Suppressor macrophage treated with lipopolysaccharide for 4 hours (primary cell): ENCODE measurements around the gene TEX19.
A peak's percentile ranks its signal among the peaks of the same experiment; 100 is the strongest.

Experiments used
- DNase-seq: peaks from one replicate; pipeline ENCODE4 v3.0.0-alpha.2; 2020

TEX19 gene

DNA sequence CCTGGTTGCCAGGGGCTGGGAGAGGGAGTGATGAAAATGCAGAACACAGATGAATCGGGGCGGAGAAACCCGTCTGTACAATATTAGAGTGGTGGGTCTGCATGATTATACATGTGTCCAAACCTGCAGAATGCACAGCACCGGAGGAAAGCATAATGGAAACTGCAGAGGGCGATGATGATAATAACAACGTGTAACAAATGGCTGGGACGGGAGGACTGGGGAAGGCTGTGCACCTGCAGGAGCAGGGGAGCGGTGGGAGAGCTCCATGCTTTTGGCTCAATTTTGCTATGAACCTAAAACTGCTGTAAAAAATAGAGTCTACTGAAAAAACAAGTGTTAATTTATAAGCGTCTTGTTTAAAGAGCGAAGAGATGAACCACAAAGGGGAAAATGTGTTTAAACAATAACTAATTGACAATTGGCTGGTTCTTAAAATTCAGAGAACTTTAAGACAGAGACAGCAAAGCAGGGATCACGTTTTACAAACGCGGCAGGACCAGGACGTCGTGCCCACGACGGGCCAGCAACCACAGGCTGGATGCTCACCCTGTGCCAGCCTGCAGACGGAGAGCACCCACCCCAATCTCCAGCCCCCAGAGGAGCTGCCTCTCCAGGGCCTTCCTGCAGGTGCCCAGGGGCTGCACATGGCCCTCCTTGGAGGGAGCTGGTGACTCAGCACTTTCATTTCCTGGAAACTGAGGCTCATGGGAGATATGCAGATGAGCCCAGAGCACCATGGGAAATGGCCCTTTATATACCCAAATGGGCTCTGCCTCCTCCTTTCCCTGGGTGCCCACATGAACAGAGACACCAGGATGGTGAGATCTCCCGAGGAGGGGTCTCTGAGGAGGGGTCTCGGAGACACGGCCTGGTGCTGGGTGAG lies at the start of gene TEX19:
Gene TEX19, plus strand, starts transcription at position 783 of the 886 bp plus-strand sequence. CDS start 2,904 bp downstream, outside the sequence.
- DNase-seq, result no peak

DNA sequence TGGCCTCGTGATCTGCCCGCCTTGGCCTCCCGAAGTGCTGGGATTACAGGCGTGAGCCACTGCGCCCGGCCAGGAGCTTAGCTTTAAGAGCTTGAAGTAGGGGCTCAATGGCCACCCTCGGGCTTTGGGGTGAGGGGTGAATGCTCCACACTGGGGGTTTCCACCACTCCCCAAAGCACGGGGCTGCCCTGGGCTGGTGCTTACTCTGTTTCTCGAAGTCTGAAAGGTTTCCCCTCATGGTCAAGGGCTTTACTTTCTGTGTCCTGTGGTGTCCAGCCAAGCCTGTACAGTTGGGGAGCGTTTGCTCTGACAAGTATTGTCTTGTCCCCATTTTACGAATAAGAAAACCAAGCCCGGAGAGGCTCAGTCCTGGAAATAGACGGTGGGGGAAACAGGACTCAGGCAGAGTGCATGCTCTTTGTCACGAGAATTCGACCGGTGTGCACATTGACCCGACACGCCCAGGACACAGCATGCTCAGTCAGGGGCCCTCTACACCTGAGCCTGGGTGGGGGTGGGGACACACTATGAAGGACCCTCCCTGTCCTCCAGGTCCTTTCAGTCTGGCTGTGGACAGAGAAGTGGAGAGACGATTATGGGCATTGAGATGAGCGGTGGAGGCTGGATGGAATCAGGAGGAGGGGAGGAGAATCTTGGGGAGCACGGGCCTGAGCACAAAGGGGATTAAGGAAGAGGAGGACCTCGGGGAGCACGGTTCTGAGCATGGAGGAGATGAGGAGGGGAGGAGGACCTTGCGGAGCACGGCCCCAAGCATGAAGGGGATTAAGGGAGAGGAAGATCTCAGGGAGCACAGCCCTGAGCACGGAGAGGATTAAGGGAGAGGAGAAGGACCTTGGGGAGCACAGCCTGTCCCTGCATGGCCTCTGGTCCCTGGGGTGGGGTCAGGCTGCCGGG lies 49.1 kb upstream of the TEX19 start:
- no peak for DNase-seq

DNA sequence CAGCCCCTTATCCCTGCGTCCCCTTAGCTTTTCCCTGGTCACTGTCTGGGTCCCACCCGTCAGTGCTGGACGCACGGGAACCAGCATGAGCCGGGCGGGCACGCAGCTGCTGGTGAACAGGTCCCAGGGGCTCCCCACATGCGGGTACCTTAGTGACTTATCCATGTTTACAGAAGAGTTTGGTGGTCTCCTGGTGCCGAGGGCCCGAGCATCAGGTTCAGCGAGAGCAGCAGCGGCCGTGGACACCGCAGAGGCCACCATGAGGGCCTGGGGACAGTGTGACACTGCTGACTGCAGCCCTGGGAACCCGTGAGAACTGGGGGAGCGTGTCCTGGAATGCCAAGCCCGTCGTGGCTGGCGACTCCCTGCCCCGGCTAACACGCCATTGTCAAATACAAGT lies 48.2 kb upstream of the TEX19 start:
- no peak for DNase-seq

DNA sequence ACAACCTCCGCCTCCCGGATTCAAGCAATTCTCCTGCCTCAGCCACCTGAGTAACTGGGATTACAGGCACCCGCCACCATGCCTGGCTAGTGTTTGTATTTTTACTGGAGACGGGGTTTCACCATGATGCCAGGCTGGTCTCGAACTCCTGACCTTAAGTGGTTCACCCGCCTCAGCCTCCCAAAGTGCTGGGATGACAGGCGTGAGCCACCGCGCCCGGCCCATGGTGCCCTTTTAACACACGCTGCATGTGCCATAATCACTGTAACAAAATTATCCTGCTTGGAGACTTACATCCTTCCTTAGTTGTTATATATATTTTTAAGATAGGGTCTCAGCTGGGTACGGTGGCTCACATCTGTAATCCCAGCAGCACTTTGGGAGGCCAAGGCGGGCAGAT lies 47.1 kb upstream of the TEX19 start:
- no peak for DNase-seq

DNA sequence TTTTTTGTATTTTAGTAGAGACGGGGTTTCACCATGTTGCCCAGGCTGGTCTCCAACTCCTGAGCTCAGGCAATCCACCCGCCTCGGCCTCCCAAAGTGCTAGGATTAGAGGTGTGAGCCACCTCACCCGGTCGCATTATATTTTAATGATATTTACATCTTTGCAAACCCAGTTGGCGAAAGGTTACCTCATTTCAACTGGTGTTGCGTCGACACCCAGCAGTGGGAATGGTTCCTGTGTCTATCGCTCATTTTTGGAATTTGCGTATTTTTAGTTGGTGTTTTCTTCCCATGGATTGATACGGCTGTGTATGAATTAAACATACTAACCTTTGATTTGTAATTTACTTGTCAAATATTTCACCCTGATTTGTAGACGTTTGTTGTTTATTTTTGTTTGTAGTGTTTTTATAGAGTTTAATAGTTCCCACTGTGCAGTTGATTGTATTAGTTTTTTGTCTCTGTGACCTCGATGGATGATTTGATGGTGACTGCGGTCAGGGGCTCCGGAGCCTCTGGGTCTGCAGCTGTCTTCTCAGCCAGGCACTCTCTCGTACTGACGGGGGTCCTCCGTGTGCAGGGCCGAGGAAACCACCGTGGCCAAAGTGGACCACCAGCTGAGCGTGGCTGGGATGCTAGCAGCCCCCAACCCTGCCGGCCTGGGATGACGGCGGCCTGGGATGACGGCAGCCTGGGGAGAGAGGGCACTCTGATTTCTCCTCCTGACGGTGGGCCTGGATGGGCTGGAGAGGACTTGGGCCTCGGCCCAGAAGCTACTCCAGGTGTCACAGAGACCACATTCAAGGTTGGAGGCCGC lies 45.6 kb upstream of the TEX19 start:
- DNase-seq, result no peak

DNA sequence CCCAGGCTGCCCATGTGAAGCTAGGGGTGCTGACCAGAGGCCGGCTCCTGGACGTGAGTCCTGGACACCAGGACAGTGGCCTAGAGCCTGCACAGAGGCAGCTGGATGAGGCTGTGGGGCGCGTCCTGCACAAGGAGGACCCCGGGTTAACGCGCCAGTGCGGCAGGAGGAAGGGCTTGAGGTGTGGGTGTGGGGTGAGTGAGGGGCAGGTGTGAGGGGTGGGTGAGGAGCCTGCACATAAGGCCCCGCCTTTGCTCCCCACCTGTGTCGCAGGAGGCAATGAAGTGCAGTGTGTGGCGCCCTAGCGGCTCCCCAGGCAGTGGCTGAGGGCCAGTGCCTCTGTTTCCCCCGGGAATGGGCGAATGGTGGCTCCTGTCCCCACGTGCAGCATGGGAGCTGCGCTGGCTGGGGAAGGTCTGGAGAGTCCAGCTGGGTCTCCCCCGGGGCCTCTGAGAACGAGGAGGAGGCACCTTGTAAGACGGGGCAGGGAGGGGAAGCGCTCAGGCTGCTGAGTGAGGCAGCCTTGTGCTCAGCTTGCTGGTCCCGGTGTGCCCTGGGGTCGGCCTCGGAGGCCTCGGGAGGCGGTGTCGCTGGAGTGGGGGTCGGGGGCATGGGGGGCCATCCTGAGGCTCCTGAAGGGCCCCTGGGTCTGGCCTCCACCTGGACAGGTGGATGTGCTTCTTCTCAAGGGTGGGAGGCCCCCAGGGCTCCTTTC lies 44.9 kb upstream of the TEX19 start:
- DNase-seq, result no peak

DNA sequence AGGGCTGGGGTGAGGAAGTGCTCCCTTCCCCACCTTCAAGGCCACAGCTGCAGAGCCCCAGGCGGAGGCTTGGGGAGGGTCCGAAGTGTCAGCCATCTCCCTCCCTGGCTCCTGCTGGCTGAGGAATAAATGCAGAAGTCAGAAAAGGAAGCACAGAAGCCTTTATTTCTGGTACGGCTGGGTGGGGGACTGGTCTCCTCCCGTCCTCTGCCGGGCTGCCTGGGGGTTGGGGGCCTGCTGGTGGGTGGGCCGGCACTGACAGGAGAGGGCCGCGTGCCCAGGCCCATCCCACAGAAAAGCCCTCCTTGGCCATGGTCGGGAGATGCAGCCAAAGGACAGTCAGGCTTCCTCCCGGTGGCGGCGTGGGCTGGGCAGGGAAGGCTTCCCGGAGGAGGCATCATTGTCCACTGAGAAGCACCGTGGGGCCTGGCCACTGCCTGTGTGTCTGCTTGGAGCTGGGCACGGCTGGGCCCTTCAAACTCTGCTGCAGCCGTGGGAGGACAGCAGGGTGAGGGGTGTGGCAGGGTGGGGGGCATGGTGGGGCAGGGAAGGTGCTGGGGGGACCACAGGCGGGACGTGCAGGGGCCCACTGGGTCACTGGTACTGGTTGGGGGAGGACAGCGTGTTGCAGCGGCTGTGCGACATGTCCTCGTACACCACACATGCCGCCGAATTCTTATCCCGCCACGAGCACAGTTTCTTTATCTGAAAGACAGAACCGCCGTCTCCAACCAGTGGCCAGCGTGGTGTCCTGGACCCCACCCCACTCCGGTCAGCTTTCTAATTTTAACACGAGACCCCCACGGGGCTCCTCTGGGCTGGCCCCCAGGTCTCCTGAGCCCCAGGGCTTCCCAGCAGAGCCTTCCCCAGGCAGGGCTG lies 44.1 kb upstream of the TEX19 start:
- DNase-seq, result peak; percentile 39

- DNase-seq, result peak; percentile 24
Observed at GRCh38 chr17:82315703-82316358, 43.2 kb upstream of the TEX19 start.

DNA sequence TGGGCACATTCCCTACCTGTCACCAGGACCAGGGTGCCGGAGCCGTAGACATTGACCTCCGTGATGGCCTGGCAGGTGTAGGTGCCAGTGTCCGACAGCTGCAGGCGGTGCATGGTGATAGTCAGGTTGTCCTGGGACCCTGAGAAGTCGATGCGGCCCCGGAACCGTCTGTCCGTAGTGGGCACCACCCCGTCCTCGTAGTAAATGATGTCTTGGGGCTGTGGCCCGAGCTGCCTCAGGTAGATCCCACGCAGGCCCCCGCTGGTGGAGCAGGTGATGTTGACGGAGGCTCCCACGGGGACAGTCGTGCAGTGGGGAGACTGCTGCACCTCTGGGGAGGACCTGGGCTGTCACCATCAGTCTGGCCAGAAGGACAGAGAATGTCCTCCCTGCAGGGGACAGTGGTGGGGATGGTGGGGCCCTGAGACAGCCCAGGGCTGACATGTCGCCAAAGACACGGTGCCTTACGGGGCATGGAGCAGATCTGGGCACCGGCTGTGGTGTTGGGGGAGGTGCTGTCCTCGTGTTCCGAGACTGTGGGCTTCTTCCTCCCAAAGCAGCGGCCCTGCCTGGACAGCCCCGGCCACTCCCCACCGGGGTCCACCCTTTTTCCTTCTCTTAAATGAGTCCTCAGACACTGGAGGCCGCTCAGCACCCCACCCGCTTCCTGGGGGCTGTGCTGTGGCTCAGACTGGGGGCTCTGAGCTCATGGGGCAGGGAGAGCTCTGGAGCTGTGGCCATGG lies 42.2 kb upstream of the TEX19 start:
- no peak for DNase-seq

- DNase-seq, result no peak
Observed at GRCh38 chr17:82317394-82318168, 41.5 kb upstream of the TEX19 start, which contains the start of gene CD7. Gene CD7, minus strand, starts transcription at chr17:82317608. Its CDS starts 113 bp downstream, at chr17:82317495.

DNA sequence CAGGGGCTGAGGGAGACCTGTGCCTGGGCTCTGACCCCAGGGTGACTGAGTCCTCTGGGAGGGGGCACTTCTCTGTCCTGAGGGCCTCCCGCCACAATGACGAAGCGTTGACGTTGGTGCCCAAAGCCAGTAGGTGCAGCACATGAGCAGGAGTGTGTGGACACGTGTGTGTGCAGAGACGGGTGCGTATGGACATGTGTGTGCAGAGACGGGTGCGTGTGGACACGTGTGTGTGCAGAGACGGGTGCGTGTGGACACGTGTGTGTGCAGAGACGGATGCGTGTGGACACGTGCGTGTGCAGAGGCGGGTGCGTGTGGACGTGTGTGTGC lies 40.9 kb upstream of the TEX19 start:
- DNase-seq, result no peak

DNA sequence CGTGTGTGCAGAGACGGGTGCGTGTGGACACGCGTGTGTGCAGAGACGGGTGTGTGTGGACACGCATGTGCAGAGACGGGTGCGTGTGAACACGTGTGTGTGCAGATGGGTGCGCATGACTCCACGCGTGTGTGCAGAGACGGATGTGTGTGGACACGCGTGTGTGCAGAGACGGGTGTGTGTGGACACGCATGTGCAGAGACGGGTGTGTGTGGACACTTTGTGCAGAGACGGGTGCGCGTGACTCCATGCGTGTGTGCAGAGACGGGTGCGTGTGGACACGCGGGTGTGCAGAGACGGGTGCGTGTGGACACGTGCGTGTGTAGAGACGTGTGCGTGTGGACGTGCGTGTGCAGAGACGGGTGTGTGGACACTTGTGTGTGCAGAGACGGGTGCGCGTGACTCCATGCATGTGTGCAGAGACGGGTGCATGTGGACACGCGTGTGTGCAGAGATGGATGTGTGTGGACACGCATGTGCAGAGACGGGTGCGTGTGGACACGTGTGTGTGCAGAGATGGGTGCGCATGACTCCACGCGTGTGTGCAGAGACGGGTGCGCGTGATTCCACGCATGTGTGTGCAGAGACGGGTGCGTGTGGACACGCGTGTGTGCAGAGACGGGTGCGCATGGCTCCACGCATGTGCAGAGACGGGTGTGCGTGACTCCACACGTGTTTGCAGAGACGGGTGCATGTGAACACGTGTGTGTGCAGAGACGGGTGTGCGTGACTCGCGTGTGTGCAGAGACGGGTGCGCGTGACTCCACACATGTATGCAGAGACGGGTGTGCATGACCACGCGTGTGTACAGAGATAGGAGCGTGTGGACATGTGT lies 40.1 kb upstream of the TEX19 start:
- DNase-seq, result no peak

GRCh38 chr17:82319619-82320062 lies 39.4 kb upstream of the TEX19 start:
- no peak for DNase-seq

DNA sequence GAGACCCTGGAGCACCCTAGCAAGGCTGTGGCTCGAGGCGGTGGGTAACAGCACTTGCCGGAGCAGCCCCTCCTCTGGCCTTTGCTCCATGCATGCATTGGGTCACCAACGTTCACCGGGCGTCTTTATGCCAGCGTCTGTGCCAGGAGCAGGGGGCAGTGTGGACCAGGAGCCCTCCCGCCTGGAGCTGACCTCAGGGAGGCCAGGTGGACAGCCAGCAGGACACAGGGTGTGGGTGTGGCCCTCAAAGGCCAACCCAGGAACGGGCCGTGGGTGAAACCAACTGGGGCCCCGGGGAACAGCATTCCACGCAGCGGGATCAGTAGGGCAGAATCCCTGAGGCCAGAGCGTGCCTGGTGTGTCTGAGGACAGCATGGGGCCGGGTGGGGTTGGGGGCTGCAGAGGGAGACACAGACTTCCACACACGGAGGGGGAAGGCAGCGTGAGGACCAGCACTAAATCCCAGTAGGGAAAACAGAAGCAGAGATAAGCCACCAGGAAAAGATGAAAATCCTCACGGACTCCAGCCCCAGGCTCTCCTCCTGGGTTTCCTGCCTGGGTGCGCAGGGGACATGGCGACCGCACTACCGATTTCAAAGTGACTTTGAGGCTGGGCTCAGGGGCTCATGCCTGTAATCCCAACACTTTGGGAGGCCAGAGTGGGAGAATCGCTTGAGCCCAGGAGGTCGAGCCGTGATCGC lies 38.8 kb upstream of the TEX19 start:
- no peak for DNase-seq

DNA sequence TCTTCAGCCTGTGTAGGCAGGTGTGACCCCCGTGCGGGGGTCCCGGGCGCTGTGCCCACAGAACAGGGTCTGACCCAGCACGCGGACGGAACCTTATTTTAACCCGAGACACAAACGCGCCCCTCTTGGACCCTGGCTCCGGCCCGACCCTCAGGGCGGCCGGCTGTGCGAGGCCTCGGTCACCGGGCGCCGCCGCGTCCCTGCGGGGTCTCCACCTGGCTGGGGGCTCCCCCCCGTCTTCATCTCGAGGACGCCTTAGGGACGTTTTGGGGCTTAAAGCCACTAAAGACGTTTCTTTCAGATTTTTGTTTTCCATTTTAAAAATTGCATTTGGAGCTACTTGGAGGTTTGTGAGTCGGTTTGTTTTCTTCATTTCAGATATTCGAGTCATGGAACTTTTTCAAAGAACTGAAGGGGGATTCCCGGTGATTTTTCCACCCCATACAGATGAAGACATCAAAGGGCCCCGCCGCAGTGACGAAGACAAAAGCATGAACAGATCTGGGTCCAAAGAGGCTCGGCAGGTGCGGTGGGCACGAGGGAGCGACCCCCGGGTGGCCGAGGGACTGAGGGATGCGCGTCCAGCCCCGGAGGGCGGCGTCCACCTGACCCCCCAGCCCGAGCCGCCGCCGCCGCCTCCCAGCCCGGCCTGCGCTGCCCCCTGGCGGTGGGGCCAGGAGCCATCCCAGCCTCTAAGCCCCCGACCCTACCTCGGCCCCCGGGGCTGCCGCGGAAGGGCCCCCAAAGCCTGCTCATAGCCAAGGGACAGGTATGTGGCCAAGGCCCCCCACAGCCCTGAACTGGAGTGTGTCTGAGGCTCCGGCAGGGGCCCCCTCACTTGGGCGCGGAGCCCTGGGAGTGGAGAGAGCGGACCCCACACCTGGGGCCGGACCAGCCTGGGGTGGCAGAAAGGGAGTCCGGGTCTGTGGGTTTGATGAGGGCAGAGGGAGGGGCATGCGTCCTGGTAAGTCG lies 37.8 kb upstream of the TEX19 start:
- peak; percentile 52 for DNase-seq

- DNase-seq, result no peak
Observed at GRCh38 chr17:82321947-82322466, 37.0 kb upstream of the TEX19 start.
